ENCODE measurements around the gene SNPH. TPM values are rescaled to one million over a fixed set of nuclear protein-coding genes. Genes with fewer than 3 reads are reported as not detected.
A peak's percentile ranks its signal among the peaks of the same experiment; 100 is the strongest.

Gene SNPH
- total and polyA plus RNA-seq, 8 donors, result 1.1 to 4.3 (median 2.5) TPM

- peak in 1 of 4 donors; percentile 40 for ATAC-seq
- no peak for DNase-seq
- H3K27me3 ChIP-seq, result no peaks in the 10 kb centered on the region
- no peaks in the 10 kb centered on the region for H3K9me3 ChIP-seq
- H3K36me3 ChIP-seq, result peaks cover 0 to 4% (median 0%) of the 10 kb centered on the region in 3 donors
- intact Hi-C loops (cut with DNase I), result no loop called here
- H3K4me1 ChIP-seq, result no peaks in the 10 kb centered on the region
- no peak for TF ChIP-seq CTCF (IDR thresholded peaks at IDR 0.05)
- no peak for FAIRE-seq
- 72 to 80% methylated on average over 9 of the region's 9 CpGs for WGBS, 2 donors
- H3K4me3 ChIP-seq, result no peak overlapping the region
- H3K27ac ChIP-seq, result no peak overlapping the region
These were observed 35.0 kb downstream of the SNPH start for GRCh38 chr20:1301031-1301529.

- FAIRE-seq, result no peak
- no peak for TF ChIP-seq CTCF (IDR thresholded peaks at IDR 0.05)
- Histone ChIP-seq H3K27me3 (no peaks in the 10 kb centered on the region), H3K27ac (no peak overlapping the region), H3K9me3 (no peaks in the 10 kb centered on the region), H3K4me1 (no peaks in the 10 kb centered on the region), H3K36me3 (peaks cover 0 to 4% (median 0%) of the 10 kb centered on the region in 3 donors), H3K4me3 (no peak overlapping the region)
- no peak for ATAC-seq
- no peak for DNase-seq
- 84 to 86% methylated on average over 12 of the region's 12 CpGs for WGBS, 2 donors
- intact Hi-C loops (cut with DNase I), result no loop called here
These were observed 36.8 kb downstream of the SNPH start for GRCh38 chr20:1302685-1303541.

- no peaks in the 10 kb centered on the region for H3K27me3 ChIP-seq
- DNase-seq (peak in 1 of 6 donors; percentile 51), FAIRE-seq (no peak), ATAC-seq (no peak)
- no peak for TF ChIP-seq CTCF (IDR thresholded peaks at IDR 0.05)
- peaks cover 0 to 4% (median 0%) of the 10 kb centered on the region in 3 donors for H3K36me3 ChIP-seq
- no peak overlapping the region for H3K4me3 ChIP-seq
- no peak overlapping the region for H3K27ac ChIP-seq
- 86 to 87% methylated on average over 31 of the region's 31 CpGs for WGBS, 2 donors
- H3K4me1 ChIP-seq, result no peaks in the 10 kb centered on the region
- no peaks in the 10 kb centered on the region for H3K9me3 ChIP-seq
- intact Hi-C loops (cut with DNase I), result loop anchor here in 1 of 3 donors (5.0 kb wide), 1 partner anchor 137 kb away; no protein-coding TSS in a partner anchor
These were observed 38.8 kb downstream of the SNPH start for GRCh38 chr20:1304710-1305515.

GRCh38 chr20:1305712-1306111 is 39.6 kb downstream of the SNPH start:
- Histone ChIP-seq H3K4me3 (no peak overlapping the region), H3K36me3 (peaks cover 0 to 4% (median 0%) of the 10 kb centered on the region in 3 donors), H3K27ac (no peak overlapping the region), H3K9me3 (no peaks in the 10 kb centered on the region), H3K4me1 (no peaks in the 10 kb centered on the region), H3K27me3 (no peaks in the 10 kb centered on the region)
- DNase-seq (peak in 1 of 6 donors; percentile 55), ATAC-seq (no peak), FAIRE-seq (no peak)
- 91 to 94% methylated on average over 24 of the region's 24 CpGs for WGBS, 2 donors
- TF ChIP-seq CTCF (IDR thresholded peaks at IDR 0.05), result no peak
- intact Hi-C loops (cut with DNase I), result loop anchor here in 1 of 3 donors (5.0 kb wide), 1 partner anchor 137 kb away; no protein-coding TSS in a partner anchor
